GM21367 (cell line): ENCODE data around the gene MKRN2OS.

Experiments used
- ATAC-seq: cut with Tn5 transposase; IDR thresholded peaks from one replicate; pipeline ENCODE4 v1.9.1; 2021; ENCODE audit not compliant: unreplicated experiment

Gene MKRN2OS

GRCh38 chr3:12515631-12516030, 29.7 kb downstream of the MKRN2OS start:
- no peak for ATAC-seq

GRCh38 chr3:12513694-12514446, 31.4 kb downstream of the MKRN2OS start:
- no peak for ATAC-seq

GRCh38 chr3:12512534-12513118, 32.7 kb downstream of the MKRN2OS start:
- no peak for ATAC-seq

GRCh38 chr3:12509466-12509865, 35.8 kb downstream of the MKRN2OS start:
- no peak for ATAC-seq

GRCh38 chr3:12508291-12508700, 37.0 kb downstream of the MKRN2OS start:
- no peak for ATAC-seq

GRCh38 chr3:12507591-12508281, 37.6 kb downstream of the MKRN2OS start:
- ATAC-seq: no peak

GRCh38 chr3:12506201-12506709, 39.0 kb downstream of the MKRN2OS start:
- no peak for ATAC-seq

GRCh38 chr3:12503126-12503957, 42.0 kb downstream of the MKRN2OS start:
- ATAC-seq: no peak

- no peak for ATAC-seq
Observed at GRCh38 chr3:12501360-12502020, 43.8 kb downstream of the MKRN2OS start.

- ATAC-seq: no peak
Observed at GRCh38 chr3:12499474-12499873, 45.8 kb downstream of the MKRN2OS start.

- ATAC-seq: no peak
Observed at GRCh38 chr3:12496453-12496761, 48.9 kb downstream of the MKRN2OS start.

GRCh38 chr3:12495749-12496452, 49.4 kb downstream of the MKRN2OS start:
- ATAC-seq: no peak

GRCh38 chr3:12490547-12490946, 54.8 kb downstream of the MKRN2OS start:
- ATAC-seq: no peak

GRCh38 chr3:12489832-12490231, 55.5 kb downstream of the MKRN2OS start:
- ATAC-seq: no peak
